Smooth muscle cell (in vitro differentiated cells): Measurements from ENCODE around the gene SERPING1. TPM values are rescaled to one million over a fixed set of nuclear protein-coding genes. Genes with fewer than 3 reads are reported as not detected.

Source experiments
- DNase-seq: peaks from one replicate; lab custom pipeline; 2025; ENCODE audit not compliant: unreplicated experiment; lab: John Stamatoyannopoulos, UW
- H2AFZ ChIP-seq: fragments of 200-600 bp; sonication (generic); 2 replicates; pipeline ENCODE4 v1.6.0; 2016; ENCODE audit warnings: antibody characterized with exemption, low read depth, mild to moderate bottlenecking
- H3F3A ChIP-seq: fragments of 200-600 bp; sonication (generic); 2 replicates; pipeline ENCODE4 v1.6.0; 2017; ENCODE audit warnings: antibody characterized with exemption, low read depth
- H3K27ac ChIP-seq: fragments of 200-600 bp; sonication (generic); 2 replicates; pipeline ENCODE4 v1.5.1; 2016; ENCODE audit warnings: low read depth, mild to moderate bottlenecking
- H3K27me3 ChIP-seq: fragments of 200-600 bp; sonication (generic); 2 replicates; pipeline ENCODE4 v1.6.1; 2016; ENCODE audit warnings: low read depth, mild to moderate bottlenecking
- H3K36me3 ChIP-seq: fragments of 200-600 bp; sonication (generic); 2 replicates; pipeline ENCODE4 v1.5.1; 2016; ENCODE audit warnings: low read depth
- H3K4me1 ChIP-seq: fragments of 200-600 bp; sonication (generic); 2 replicates; pipeline ENCODE4 v1.5.1; 2016; ENCODE audit warnings: low read depth
- H3K4me2 ChIP-seq: fragments of 200-600 bp; sonication (generic); 2 replicates; pipeline ENCODE4 v1.6.0; 2016; ENCODE audit warnings: mild to moderate bottlenecking
- H3K4me3 ChIP-seq: fragments of 200-600 bp; sonication (generic); 2 replicates; pipeline ENCODE4 v1.5.1; 2016; ENCODE audit warnings: mild to moderate bottlenecking
- H3K79me2 ChIP-seq: fragments of 200-600 bp; sonication (generic); 2 replicates; pipeline ENCODE4 v1.6.0; 2016; ENCODE audit warnings: low read depth, mild to moderate bottlenecking
- H3K9ac ChIP-seq: fragments of 200-600 bp; sonication (generic); 2 replicates; pipeline ENCODE4 v1.6.0; 2016; ENCODE audit warnings: low read depth
- H3K9me3 ChIP-seq: fragments of 200-600 bp; sonication (generic); replicated peaks from 2 replicates; pipeline ENCODE4 v1.5.1; 2016; ENCODE audit warnings: low read depth
- H4K20me1 ChIP-seq: fragments of 200-600 bp; sonication (generic); 2 replicates; pipeline ENCODE4 v1.6.0; 2016; ENCODE audit warnings: low read depth
- WGBS: methylation state at CpG from one replicate; pipeline ENCODE4 v1.1.7; 2016; ENCODE audit warnings: low lambda C conversion rate; 5-methylcytosine and 5-hydroxymethylcytosine counted together
- polyA plus RNA-seq: library from polyadenylated mRNA; unstranded; fragments of >200 nt; fragmentation: Nextera tagmentation; extraction: Ambion mirVana; gene quantifications from 2 replicates; pipeline ENCODE4 v1.2.1, GENCODE V29; 2016
- total RNA-seq: library from RNA; depleted of rRNA; stranded (reverse); fragments of >200 nt; gene quantifications from 2 replicates; pipeline ENCODE4 v1.2.3, GENCODE V29; 2014
- TF ChIP-seq, protein P1 (sequence below): fragments of 200-600 bp; sonication (generic); IDR thresholded peaks from 2 replicates; pipeline ENCODE4 v1.5.1; 2017; ENCODE audit warnings: borderline replicate concordance, mild to moderate bottlenecking, antibody characterized with exemption; ENCODE audit not compliant: insufficient read depth, poor library complexity, severe bottlenecking

Gene SERPING1
- total and polyA plus RNA-seq, 2 experiments from 2014 or later, result 47.8 to 95.8 TPM

DNA sequence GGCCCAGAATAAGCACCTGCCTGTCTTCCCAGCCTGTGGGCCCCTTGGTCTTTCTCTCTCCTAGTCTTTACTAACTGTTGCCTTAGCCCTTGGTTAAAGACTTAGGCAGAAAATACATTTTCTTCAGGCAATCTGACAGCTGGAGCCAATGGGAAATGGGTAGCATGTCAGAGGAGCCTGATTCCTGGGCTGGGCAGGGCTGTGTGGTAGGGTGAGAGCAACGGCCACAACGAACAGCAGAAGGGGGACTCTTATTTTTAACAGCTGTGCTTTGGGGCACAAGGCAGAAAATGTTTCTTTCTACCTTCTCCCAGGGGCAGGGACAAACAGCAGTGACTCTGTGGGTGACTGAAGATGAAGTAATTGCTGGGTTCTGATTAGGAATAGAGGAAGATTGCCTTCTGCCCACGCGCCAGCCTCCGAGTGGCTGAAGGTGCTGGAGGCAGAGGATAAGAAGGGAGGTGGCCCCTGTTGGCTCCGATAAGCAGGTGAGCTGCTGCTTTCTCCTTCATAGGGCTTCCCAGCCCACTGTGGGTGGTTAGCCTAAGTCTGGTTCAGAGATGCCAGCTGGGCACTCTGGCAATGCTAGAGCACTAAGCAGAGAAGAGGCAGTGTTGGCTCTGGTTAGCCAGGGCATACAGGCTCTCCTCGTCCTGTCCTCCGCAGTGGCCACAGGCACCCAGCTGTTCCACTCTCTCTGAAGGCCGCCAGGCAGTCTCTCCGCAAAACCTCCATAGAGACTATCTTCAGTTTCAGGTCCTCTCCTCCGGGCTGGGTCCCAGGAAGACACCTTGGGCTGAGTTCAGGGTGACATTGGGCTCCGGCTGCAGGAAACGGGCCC is 50.7 kb downstream of the SERPING1 start:
- Histone ChIP-seq H3K4me2 (peak overlapping the region; percentile 98), H3F3A (peaks cover 13% of the 10 kb centered on the region), H3K9me3 (no peaks in the 10 kb centered on the region), H3K4me1 (peaks cover 42% of the 10 kb centered on the region), H2AFZ (no peak overlapping the region), H3K79me2 (no peaks in the 10 kb centered on the region), H3K9ac (no peak overlapping the region), H3K27ac (no peak overlapping the region), H3K27me3 (no peaks in the 10 kb centered on the region), H3K36me3 (no peaks in the 10 kb centered on the region), H4K20me1 (peaks cover 53% of the 10 kb centered on the region), H3K4me3 (peak overlapping the region; percentile 59)
- TF ChIP-seq, protein P1, sequence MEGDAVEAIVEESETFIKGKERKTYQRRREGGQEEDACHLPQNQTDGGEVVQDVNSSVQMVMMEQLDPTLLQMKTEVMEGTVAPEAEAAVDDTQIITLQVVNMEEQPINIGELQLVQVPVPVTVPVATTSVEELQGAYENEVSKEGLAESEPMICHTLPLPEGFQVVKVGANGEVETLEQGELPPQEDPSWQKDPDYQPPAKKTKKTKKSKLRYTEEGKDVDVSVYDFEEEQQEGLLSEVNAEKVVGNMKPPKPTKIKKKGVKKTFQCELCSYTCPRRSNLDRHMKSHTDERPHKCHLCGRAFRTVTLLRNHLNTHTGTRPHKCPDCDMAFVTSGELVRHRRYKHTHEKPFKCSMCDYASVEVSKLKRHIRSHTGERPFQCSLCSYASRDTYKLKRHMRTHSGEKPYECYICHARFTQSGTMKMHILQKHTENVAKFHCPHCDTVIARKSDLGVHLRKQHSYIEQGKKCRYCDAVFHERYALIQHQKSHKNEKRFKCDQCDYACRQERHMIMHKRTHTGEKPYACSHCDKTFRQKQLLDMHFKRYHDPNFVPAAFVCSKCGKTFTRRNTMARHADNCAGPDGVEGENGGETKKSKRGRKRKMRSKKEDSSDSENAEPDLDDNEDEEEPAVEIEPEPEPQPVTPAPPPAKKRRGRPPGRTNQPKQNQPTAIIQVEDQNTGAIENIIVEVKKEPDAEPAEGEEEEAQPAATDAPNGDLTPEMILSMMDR, result no peak
- WGBS, result 7% methylated on average over 13 of the region's 13 CpGs
- no peak for DNase-seq

DNA sequence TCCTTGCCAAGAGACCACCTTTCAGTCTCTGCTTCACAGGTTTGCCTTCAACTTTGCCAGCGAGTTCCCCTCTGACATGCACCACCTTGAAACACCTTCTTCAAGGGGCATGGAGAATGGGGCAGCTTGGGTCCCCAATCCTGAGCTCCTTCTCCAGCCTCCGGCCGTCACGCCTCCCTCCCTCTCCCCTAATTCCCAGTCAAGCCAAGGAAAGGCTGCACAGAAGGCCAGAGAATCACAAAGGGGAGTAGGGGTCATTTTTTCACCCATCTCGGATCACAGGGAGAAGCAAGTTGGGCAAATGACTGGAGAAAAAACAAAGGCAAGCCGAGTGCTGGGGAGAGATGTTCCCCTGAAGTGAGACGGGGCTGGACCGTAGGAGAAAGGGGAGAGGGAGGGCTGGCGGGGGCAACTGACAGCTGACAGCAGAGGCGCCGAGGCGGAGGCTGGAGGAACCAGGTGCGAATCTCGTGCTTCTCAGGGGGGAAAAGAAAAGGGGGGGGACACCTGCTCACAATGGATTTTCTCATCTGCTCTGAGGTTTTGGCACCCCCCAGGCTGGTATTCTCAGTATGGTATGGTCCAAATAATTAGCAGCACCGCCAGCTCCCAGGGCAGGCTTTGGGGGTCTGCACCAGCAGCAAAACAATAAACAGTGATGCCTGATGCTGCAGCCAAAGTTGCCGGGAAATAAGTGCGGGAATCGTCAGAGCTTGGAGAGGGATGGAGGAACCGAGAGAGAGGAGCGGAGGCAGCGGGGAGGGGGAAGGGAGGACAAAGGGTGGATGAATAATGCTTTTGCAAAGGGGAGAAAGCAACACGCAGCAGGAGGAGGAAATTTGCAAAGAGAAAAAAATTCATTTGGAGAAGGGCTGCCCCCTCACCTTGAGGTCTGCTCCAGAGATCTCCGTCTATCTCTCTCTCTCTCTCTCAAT is 51.6 kb downstream of the SERPING1 start:
- Histone ChIP-seq H3K9me3 (no peaks in the 10 kb centered on the region), H3K27me3 (no peaks in the 10 kb centered on the region), H3K36me3 (no peaks in the 10 kb centered on the region), H3K4me3 (peak overlapping the region; percentile 59), H4K20me1 (peaks cover 44% of the 10 kb centered on the region), H3K4me1 (peaks cover 42% of the 10 kb centered on the region), H3K27ac (no peak overlapping the region), H3F3A (peaks cover 7% of the 10 kb centered on the region), H2AFZ (no peak overlapping the region), H3K4me2 (peak overlapping the region; percentile 98), H3K9ac (peak overlapping the region; percentile 22), H3K79me2 (no peaks in the 10 kb centered on the region)
- TF ChIP-seq, protein P1, result no peak
- no peak for DNase-seq
- WGBS, result 2% methylated on average over 19 of the region's 23 CpGs

DNA sequence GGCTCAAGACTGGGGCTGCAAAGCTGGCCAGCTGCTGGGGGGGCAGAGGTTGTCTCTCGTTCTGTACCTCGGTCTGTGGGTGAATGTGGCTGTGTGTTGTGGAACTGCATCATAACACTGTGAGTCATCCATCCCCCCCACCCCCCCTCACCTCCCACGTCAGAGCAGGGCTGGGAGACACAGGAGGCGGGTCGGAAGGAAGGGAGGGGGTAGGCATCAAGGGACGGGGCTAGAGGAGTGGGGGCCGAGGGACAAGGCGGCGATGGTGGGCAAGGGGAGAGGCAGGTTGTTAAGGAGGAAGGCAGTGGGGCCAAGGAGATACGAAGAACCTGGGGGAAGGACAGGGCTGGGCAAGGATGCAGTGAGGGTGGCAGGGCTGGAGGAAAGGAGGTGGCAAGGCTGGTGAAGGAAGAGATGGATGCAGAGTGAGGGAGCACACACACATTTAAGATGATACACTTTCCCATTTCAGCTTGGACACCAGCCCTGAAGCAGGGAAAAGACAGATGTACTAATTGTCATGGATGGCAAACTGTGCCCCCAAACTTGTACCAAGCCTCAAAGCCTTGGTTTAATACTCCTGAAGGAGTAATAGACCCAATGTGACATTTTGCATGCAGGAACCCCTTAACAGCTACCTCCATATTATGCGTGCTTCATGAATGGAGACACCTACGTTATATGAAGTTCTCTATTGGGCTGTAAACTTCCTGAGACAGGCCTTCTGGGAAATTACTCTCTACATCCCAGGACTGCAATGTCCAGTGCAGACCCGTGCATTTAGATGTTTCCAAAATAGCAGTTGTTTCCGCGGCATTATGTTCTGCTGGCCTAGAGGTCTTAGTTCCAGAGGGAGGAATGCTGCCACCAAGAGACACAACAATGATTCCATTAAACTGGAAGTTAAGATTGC is 52.6 kb downstream of the SERPING1 start, which contains the start of gene YPEL4:
Gene YPEL4, minus strand, starts transcription at position 87 of the 913 bp plus-strand sequence. CDS start 2,805 bp downstream, outside the sequence.
- DNase-seq, result peak; percentile 58
- peaks cover 3% of the 10 kb centered on the region for H3F3A ChIP-seq
- peak within 1 kb of the TSS; percentile 29 for H3K9ac ChIP-seq
- no peaks in the 10 kb centered on the region for H3K27me3 ChIP-seq
- H3K4me2 ChIP-seq, result peak within 1 kb of the TSS; percentile 98
- WGBS, result 41% methylated on average over 7 of the region's 15 CpGs
- peak within 1 kb of the TSS; percentile 59 for H3K4me3 ChIP-seq
- H2AFZ ChIP-seq, result no peak within 1 kb of the TSS
- H3K4me1 ChIP-seq, result peaks cover 38% of the 10 kb centered on the region
- TF ChIP-seq, protein P1, result no peak
- no peaks in the 10 kb centered on the region for H3K9me3 ChIP-seq
- peaks cover 34% of the 10 kb centered on the region for H4K20me1 ChIP-seq
- no peaks in the 10 kb centered on the region for H3K36me3 ChIP-seq
- H3K79me2 ChIP-seq, result no peaks in the 10 kb centered on the region
- H3K27ac ChIP-seq, result no peak within 1 kb of the TSS
